ENCODE measurements around the gene CC2D2A. TPM values are rescaled to one million over a fixed set of nuclear protein-coding genes. Genes with fewer than 3 reads are reported as not detected.

The CC2D2A gene
- total and polyA plus RNA-seq, 9 of the 15 experiments (the other 6 are each of a cell fraction or from before 2014, with no cell fraction given): 0.36 to 2.5 (median 1.6) TPM

GRCh38 chr4:15543537-15544247, 74.0 kb downstream of the CC2D2A start:
- no peaks in the 10 kb centered on the region for H3K9me1 ChIP-seq (ENCODE audit: control insufficient read depth, insufficient read depth, low read length)
- ChIA-PET CTCF (ENCODE audit: low intra/inter-chr PET ratio) (no interaction called here), POLR2A (no interaction called here)
- DNase-seq (ENCODE audit: extremely low read depth in 1 of 4, low spot score in 3 of 4): no peak
- no peak overlapping the region for H3K27ac ChIP-seq (ENCODE audit: extremely low read depth, low read depth, low read length)
- in situ Hi-C loops (cut with MboI): no loop called here
- H3K36me3 ChIP-seq (ENCODE audit: control insufficient read depth, insufficient read depth, low read length): no peaks in the 10 kb centered on the region
- intact Hi-C loops (cut with micrococcal nuclease): no loop called here
- no peak for ATAC-seq
- no peaks in the 10 kb centered on the region for H3K79me2 ChIP-seq (ENCODE audit: control insufficient read depth, insufficient read depth, low read length)
- H3K4me1 ChIP-seq (replicated peaks in 1 of 2; ENCODE audit: control insufficient read depth in 2 of 2, insufficient read depth in 2 of 2, low read length in 2 of 2): no peaks in the 10 kb centered on the region
- BruUV-seq (replicated peaks): no TSS peak
- H3K4me3 ChIP-seq: no peak overlapping the region
- H3K27me3 ChIP-seq (ENCODE audit: control insufficient read depth in 2 of 2, insufficient read depth in 2 of 2, low read length in 2 of 2): no peaks in the 10 kb centered on the region
- H3K4me2 ChIP-seq (ENCODE audit: insufficient read depth, low read length): no peak overlapping the region
- H2AFZ ChIP-seq (ENCODE audit: low read depth, low read length): no peak overlapping the region
- no peaks in the 10 kb centered on the region for H4K20me1 ChIP-seq (replicated peaks; ENCODE audit: control insufficient read depth, insufficient read depth, low read length)
- H3K9ac ChIP-seq (ENCODE audit: insufficient read depth in 1 of 2, low read depth in 2 of 2, low read length in 2 of 2): no peak overlapping the region
- no peaks in the 10 kb centered on the region for H3K9me3 ChIP-seq (replicated peaks; ENCODE audit: control insufficient read depth, insufficient read depth, low read depth, low read length)
- WGBS (ENCODE audit: insufficient coverage, low coverage, missing lambda C conversion rate): 29% methylated on average over 6 of the region's 6 CpGs
- FAIRE-seq: no peak
- TF ChIP-seq, protein P1, sequence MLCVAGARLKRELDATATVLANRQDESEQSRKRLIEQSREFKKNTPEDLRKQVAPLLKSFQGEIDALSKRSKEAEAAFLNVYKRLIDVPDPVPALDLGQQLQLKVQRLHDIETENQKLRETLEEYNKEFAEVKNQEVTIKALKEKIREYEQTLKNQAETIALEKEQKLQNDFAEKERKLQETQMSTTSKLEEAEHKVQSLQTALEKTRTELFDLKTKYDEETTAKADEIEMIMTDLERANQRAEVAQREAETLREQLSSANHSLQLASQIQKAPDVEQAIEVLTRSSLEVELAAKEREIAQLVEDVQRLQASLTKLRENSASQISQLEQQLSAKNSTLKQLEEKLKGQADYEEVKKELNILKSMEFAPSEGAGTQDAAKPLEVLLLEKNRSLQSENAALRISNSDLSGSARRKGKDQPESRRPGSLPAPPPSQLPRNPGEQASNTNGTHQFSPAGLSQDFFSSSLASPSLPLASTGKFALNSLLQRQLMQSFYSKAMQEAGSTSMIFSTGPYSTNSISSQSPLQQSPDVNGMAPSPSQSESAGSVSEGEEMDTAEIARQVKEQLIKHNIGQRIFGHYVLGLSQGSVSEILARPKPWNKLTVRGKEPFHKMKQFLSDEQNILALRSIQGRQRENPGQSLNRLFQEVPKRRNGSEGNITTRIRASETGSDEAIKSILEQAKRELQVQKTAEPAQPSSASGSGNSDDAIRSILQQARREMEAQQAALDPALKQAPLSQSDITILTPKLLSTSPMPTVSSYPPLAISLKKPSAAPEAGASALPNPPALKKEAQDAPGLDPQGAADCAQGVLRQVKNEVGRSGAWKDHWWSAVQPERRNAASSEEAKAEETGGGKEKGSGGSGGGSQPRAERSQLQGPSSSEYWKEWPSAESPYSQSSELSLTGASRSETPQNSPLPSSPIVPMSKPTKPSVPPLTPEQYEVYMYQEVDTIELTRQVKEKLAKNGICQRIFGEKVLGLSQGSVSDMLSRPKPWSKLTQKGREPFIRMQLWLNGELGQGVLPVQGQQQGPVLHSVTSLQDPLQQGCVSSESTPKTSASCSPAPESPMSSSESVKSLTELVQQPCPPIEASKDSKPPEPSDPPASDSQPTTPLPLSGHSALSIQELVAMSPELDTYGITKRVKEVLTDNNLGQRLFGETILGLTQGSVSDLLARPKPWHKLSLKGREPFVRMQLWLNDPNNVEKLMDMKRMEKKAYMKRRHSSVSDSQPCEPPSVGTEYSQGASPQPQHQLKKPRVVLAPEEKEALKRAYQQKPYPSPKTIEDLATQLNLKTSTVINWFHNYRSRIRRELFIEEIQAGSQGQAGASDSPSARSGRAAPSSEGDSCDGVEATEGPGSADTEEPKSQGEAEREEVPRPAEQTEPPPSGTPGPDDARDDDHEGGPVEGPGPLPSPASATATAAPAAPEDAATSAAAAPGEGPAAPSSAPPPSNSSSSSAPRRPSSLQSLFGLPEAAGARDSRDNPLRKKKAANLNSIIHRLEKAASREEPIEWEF (CRISPR knock-in tag; IDR thresholded peaks at IDR 0.05): no peak
- TF ChIP-seq E2F6 (IDR thresholded peaks at IDR 0.05; ENCODE audit: borderline replicate concordance in 1 of 2, extremely low read depth in 1 of 2, insufficient read depth in 1 of 2, insufficient read length in 1 of 2, low read depth in 1 of 2, low read length in 1 of 2, poor library complexity in 1 of 2, severe bottlenecking in 1 of 2) (no peak), PRPF4 (IDR thresholded peaks at IDR 0.05; ENCODE audit: insufficient read depth, low read depth, low read length, poor library complexity, severe bottlenecking) (no peak), ZBTB7A (IDR thresholded peaks at IDR 0.05; ENCODE audit: borderline replicate concordance, control insufficient read depth, low read depth, low read length) (no peak), MYBL2 (IDR thresholded peaks at IDR 0.05; ENCODE audit: low read depth) (no peak), MYBL2 (CRISPR knock-in tag; IDR thresholded peaks at IDR 0.05; ENCODE audit: borderline replicate concordance) (no peak), HMG20B (CRISPR knock-in tag; IDR thresholded peaks at IDR 0.05) (no peak), HINFP (tag; conservative IDR thresholded peaks at IDR 0.05; ENCODE audit: low read depth) (no peak)

All from K562 (cell line).